ENCODE measurements around the gene RAC2.

DNA sequence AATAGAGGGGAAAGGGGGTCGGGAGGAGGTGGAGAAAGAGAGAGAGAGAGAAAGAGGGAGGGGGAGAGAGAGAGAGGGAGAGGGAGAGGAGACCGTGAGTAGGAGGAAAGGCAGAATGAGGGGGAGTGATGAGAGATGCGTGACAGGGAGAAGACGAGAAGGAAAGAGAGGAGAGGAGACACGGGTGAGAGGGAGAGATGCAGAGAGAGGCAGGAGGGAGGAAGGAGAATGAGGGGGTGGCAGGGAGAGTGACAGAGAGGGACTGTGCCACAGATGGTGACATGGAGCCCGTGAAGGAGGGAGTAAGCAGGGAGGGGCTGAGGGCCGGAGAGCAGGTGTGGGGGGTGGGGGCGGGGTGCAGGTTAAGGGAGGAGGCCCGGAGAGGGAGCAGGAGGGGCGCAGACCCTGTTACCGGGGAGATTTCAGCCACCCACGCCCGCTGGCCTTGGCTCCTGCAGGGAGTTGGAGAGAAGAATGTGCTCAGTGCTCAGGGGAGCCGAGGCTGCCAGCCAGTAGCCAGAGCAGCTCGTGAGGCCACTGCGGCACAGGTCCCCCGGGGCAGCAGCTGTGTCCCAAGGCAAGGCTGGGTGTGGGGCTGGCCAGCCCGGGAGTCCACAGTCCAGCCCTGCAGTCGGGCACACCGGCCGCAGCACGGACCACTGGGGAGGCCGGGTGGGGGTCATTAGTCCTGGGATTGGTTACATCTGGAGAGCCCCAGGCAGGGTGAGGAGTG lies 31.7 kb downstream of the RAC2 start, which contains the start of gene SSTR3:
- TF ChIP-seq, protein P1, sequence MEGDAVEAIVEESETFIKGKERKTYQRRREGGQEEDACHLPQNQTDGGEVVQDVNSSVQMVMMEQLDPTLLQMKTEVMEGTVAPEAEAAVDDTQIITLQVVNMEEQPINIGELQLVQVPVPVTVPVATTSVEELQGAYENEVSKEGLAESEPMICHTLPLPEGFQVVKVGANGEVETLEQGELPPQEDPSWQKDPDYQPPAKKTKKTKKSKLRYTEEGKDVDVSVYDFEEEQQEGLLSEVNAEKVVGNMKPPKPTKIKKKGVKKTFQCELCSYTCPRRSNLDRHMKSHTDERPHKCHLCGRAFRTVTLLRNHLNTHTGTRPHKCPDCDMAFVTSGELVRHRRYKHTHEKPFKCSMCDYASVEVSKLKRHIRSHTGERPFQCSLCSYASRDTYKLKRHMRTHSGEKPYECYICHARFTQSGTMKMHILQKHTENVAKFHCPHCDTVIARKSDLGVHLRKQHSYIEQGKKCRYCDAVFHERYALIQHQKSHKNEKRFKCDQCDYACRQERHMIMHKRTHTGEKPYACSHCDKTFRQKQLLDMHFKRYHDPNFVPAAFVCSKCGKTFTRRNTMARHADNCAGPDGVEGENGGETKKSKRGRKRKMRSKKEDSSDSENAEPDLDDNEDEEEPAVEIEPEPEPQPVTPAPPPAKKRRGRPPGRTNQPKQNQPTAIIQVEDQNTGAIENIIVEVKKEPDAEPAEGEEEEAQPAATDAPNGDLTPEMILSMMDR (IDR thresholded peaks at IDR 0.05; ENCODE audit: low read length): no peak
- no peak for TF ChIP-seq EZH2 (IDR thresholded peaks at IDR 0.05; ENCODE audit: borderline replicate concordance, low read length)
